Measurements from ENCODE around the gene ZFP64. TPM values are rescaled to one million over a fixed set of nuclear protein-coding genes. Genes with fewer than 3 reads are reported as not detected.

ZFP64 gene
- total and polyA plus RNA-seq, 2 of the 4 experiments (the other 2 are of a cell fraction), result 14.3 to 17.1 TPM

DNA sequence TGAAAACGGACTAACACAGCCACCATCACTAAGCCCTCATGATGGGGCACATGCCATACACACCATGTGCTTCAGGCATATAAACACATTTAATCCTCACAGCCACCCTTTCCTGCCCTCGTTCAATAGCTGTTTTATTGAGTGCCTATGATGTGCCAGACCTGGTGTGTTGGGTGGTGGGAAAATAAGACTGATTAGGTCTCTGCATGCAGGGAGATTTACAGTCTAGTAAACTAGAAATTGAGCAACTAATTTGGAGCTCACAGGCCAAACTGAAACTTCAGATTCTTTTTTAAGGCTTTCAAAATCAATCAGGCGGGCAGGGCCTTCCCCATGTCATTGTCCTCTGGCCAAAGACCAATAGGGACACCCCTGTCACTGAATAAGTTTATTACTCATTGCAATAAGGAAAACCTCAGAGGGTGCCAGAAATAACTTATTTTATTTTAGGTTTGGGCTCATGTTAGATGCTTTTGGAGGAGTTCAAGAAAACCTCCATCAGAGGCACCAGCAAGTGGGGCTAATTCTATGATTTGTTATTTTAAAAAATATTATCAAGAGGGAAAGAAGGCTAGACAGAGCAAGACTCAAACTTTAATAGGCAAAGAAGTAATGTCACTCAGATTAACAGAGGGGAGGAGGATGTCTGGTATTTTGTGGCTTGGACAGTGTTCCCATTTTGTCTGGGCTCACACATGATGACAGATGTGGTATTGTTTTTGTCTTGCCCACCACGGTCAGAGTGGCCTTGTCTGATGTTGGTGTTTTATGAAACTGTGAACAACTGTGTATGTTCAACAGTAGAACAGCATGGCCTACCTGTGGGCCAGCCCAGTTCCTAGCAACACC, 12.0 kb downstream of the ZFP64 start:
- H3K36me3 ChIP-seq (ENCODE audit: control insufficient read depth, insufficient read depth, low read length), result peaks cover 22% of the 10 kb centered on the region
- H3K4ac ChIP-seq (ENCODE audit: low read depth, low read length), result no peak overlapping the region
- no peak for ATAC-seq (ENCODE audit: low read depth)
- H3K27ac ChIP-seq (ENCODE audit: insufficient read depth, low read length), result no peak overlapping the region
- no peak overlapping the region for H2AK5ac ChIP-seq (ENCODE audit: low read depth, low read length)
- no peak overlapping the region for H3K9ac ChIP-seq (ENCODE audit: low read depth, low read length)
- no peak overlapping the region for H4K8ac ChIP-seq (ENCODE audit: low read depth in 2 of 2, low read length in 2 of 2)
- H3K23ac ChIP-seq (ENCODE audit: low read depth, low read length), result no peak overlapping the region; the same call in 1 of the 2 replicates
- TF ChIP-seq BHLHE40 (IDR thresholded peaks at IDR 0.05; ENCODE audit: low read depth, low read length) (no peak), CEBPB (IDR thresholded peaks at IDR 0.05; ENCODE audit: low read depth, low read length) (no peak), MAFK (IDR thresholded peaks at IDR 0.05; ENCODE audit: low read depth, low read length) (no peak), RFX5 (IDR thresholded peaks at IDR 0.05; ENCODE audit: low read depth, low read length) (no peak), NFE2L2 (IDR thresholded peaks at IDR 0.05; ENCODE audit: low read depth, low read length) (no peak)
- H2BK5ac ChIP-seq (ENCODE audit: low read depth, low read length, poor library complexity, severe bottlenecking), result no peak overlapping the region
- intact Hi-C loops (cut with micrococcal nuclease) (no loop called here), in situ Hi-C loops (cut with MboI; ENCODE audit: low sequenced_read_pairs) (no loop called here), dilution Hi-C loops (cut with HindIII; ENCODE audit: low sequenced_read_pairs, unreplicated experiment) (no loop called here)
- no peak overlapping the region for H3K56ac ChIP-seq (ENCODE audit: extremely low read depth, insufficient read depth, low read length)
- H3K4me2 ChIP-seq (ENCODE audit: low read depth, low read length), result no peak overlapping the region
- no peak overlapping the region for H2BK120ac ChIP-seq (ENCODE audit: low read depth, low read length)
- no peak overlapping the region for H2BK20ac ChIP-seq (ENCODE audit: low read depth, low read length)
- no peak overlapping the region for H3K4me3 ChIP-seq (ENCODE audit: insufficient read depth, low read depth, low read length)
- BruUV-seq (replicated peaks), result no TSS peak
- no peak overlapping the region for H4K5ac ChIP-seq (ENCODE audit: low read depth, low read length)
- ChIA-PET CTCF (interaction anchor here (1.2 kb wide), 1 partner anchor 12 kb away, joined by 3 read pairs; the partner anchor contains the start of gene ZFP64), POLR2A (ENCODE audit: unreplicated experiment) (interaction anchor here (0.6 kb wide), 1 partner anchor 11 kb away, joined by 6 read pairs; no protein-coding TSS in a partner anchor)
- peaks cover 3 to 11% of the 10 kb centered on the region in 2 experiments; a peak in 3 of 4 replicates for H3K79me1 ChIP-seq (ENCODE audit: low read depth in 1 of 2, low read length in 2 of 2)
- H2AFZ ChIP-seq (replicated peaks; ENCODE audit: low read length, poor library complexity), result peak overlapping the region; percentile 19
- no peak for DNase-seq
- H3K14ac ChIP-seq (replicated peaks; ENCODE audit: low read depth, low read length), result no peak overlapping the region
- no peaks in the 10 kb centered on the region for H3K4me1 ChIP-seq (ENCODE audit: control insufficient read depth, insufficient read depth, low read length)
- H3K18ac ChIP-seq (ENCODE audit: low read depth, low read length), result no peak overlapping the region
- H3K9me3 ChIP-seq (ENCODE audit: control insufficient read depth, insufficient read depth, low read length), result no peaks in the 10 kb centered on the region
- H3K9me1 ChIP-seq (ENCODE audit: insufficient read depth, low read length), result peaks cover 6% of the 10 kb centered on the region; the same call in 1 of the 2 replicates
- no peak overlapping the region for H2AK9ac ChIP-seq (replicated peaks; ENCODE audit: low read depth, low read length, poor library complexity)
- no peak overlapping the region for H4K91ac ChIP-seq (ENCODE audit: insufficient read depth, low read depth, low read length)
- WGBS, 2 experiments (ENCODE audit: extremely low coverage in 2 of 2, insufficient read length in 1 of 2), result no CpG with 5 or more reads among the region's 4 CpGs
- H2BK15ac ChIP-seq (ENCODE audit: low read depth, low read length), result no peak overlapping the region
- H4K20me1 ChIP-seq (ENCODE audit: insufficient read depth, low read length), result no peaks in the 10 kb centered on the region
- no peaks in the 10 kb centered on the region for H3K27me3 ChIP-seq (ENCODE audit: control insufficient read depth, insufficient read depth, low read length)

Data from IMR-90 (cell line).